Stimulated activated CD8-positive, alpha-beta memory T cell treated with anti-CD3 and anti-CD28 coated beads, Interleukin-12 subunit alpha, Interleukin-12 subunit beta, amount 100 ng/mL, for 24 hours (primary cell): ENCODE measurements around the gene RFX2.
"Not testable (repeated sequence)": the region's sequence is repeated elsewhere in the genome, so short reads cannot be mapped to it uniquely, and the experiment has no call there.

ENCODE experiments used
- DNase-seq: peaks from one replicate; pipeline ENCODE4 v3.0.0-alpha.2; 2020; ENCODE audit errors: extremely low read depth

The RFX2 gene

GRCh38 chr19:6012426-6013170, 97.7 kb downstream of the RFX2 start:
- no peak for DNase-seq

GRCh38 chr19:6011794-6012193, 98.5 kb downstream of the RFX2 start:
- DNase-seq = no peak

- no peak for DNase-seq
These were observed 99.1 kb downstream of the RFX2 start for GRCh38 chr19:6011206-6011605.

GRCh38 chr19:6010107-6010506, 100.2 kb downstream of the RFX2 start:
- DNase-seq = no peak

- no peak for DNase-seq
These were observed 102.4 kb downstream of the RFX2 start for GRCh38 chr19:6007866-6008265.

GRCh38 chr19:6006896-6007295, 103.4 kb downstream of the RFX2 start:
- no peak for DNase-seq

GRCh38 chr19:6006070-6006446, 104.2 kb downstream of the RFX2 start:
- DNase-seq = not testable (repeated sequence)

- no peak for DNase-seq
These were observed 104.8 kb downstream of the RFX2 start for GRCh38 chr19:6005321-6006069.

- DNase-seq = no peak
These were observed 106.3 kb downstream of the RFX2 start for GRCh38 chr19:6003976-6004375.

GRCh38 chr19:6002591-6002990, 107.7 kb downstream of the RFX2 start:
- DNase-seq = no peak

- no peak for DNase-seq
These were observed 110.0 kb downstream of the RFX2 start for GRCh38 chr19:6000228-6000847.

- DNase-seq = no peak
These were observed 110.6 kb downstream of the RFX2 start for GRCh38 chr19:5999693-6000092.

- DNase-seq = no peak
These were observed 112.9 kb downstream of the RFX2 start for GRCh38 chr19:5997371-5997770.

- no peak for DNase-seq
These were observed 113.5 kb downstream of the RFX2 start for GRCh38 chr19:5996623-5997320.

- DNase-seq = no peak
These were observed 114.2 kb downstream of the RFX2 start for GRCh38 chr19:5996102-5996501.

GRCh38 chr19:5995606-5996005, 114.7 kb downstream of the RFX2 start:
- DNase-seq = no peak

GRCh38 chr19:5994405-5995165, 115.7 kb downstream of the RFX2 start:
- no peak for DNase-seq

GRCh38 chr19:5993648-5994358, 116.5 kb downstream of the RFX2 start:
- DNase-seq = no peak

GRCh38 chr19:5993201-5993600, 117.1 kb downstream of the RFX2 start:
- no peak for DNase-seq

GRCh38 chr19:5992756-5993155, 117.5 kb downstream of the RFX2 start:
- DNase-seq = no peak
